ENCODE data around the gene C2orf68. TPM values are rescaled to one million over a fixed set of nuclear protein-coding genes. Genes with fewer than 3 reads are reported as not detected.

C2orf68 gene
- total and polyA plus RNA-seq, 2 of the 13 experiments (the other 11 are each of a cell fraction or from before 2014, with no cell fraction given), result 47.1 to 77.4 TPM

DNA sequence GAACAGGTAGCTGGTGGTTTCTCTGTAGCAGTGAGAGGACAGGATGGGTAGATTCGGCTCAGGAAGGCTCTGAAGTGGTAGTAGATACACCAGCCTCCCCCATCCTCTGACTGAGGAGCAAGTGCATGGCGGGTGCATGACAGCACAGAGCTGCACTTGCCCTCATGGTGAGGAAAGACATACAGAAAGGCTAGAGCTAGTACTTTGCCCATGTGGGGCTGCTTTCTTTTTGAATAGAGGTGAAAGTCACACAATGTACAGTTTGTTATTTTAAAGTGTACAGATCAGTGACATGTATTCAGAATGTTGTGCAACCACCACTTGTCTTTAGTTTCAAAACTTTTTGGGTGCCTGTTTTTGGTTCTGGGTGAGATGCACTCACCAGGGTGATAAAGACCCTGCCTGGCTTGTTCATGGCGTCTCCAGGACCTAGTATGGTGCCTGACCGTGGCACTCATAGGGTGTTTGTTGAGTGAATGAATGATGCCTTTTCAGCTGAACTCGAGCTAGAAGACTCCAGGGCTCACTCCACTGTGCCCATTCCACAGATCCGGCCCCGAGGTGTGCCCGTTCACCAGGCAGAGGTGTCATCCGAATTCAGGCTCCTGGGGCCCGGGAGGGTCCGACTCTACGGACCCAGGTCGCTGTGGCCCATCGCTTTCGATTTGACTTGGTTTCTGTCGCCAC lies 28.1 kb downstream of the C2orf68 start (continued):
- TF ChIP-seq ZBTB33 (CRISPR knock-in tag; IDR thresholded peaks at IDR 0.05) (peak; percentile 80), TAF15 (IDR thresholded peaks at IDR 0.05; ENCODE audit: low read depth, low read length, poor library complexity, severe bottlenecking) (no peak), ARID2 (CRISPR knock-in tag; IDR thresholded peaks at IDR 0.05; ENCODE audit: borderline replicate concordance) (no peak), STAT5B (CRISPR knock-in tag; IDR thresholded peaks at IDR 0.05) (no peak), POLR2AphosphoS2 (IDR thresholded peaks at IDR 0.05; ENCODE audit: low read depth, low read length) (no peak), SP4 (CRISPR knock-in tag; IDR thresholded peaks at IDR 0.05) (0 out of 2 replicates have a peak, but pooled peaks have one; percentile 31), GATAD2A (CRISPR knock-in tag; IDR thresholded peaks at IDR 0.05) (peak; percentile 23; the same call in 1 of the 2 replicates), ZSCAN31 (CRISPR knock-in tag; IDR thresholded peaks at IDR 0.05; ENCODE audit: low read depth) (no peak), ZBTB8A (CRISPR knock-in tag; IDR thresholded peaks at IDR 0.05; ENCODE audit: borderline replicate concordance, low read depth) (0 out of 2 replicates have a peak, but pooled peaks have one; percentile 24), RXRB (CRISPR knock-in tag; IDR thresholded peaks at IDR 0.05; ENCODE audit: borderline replicate concordance) (no peak), KDM5A (IDR thresholded peaks at IDR 0.05; ENCODE audit: borderline replicate concordance, low read length) (no peak), ZNF280B (CRISPR knock-in tag; IDR thresholded peaks at IDR 0.05; ENCODE audit: borderline replicate concordance) (0 out of 2 replicates have a peak, but pooled peaks have one; percentile 5), PATZ1 (CRISPR knock-in tag; IDR thresholded peaks at IDR 0.05) (no peak), ZNF550 (CRISPR knock-in tag; IDR thresholded peaks at IDR 0.05; ENCODE audit: borderline replicate concordance) (no peak), REXO4 (CRISPR knock-in tag; IDR thresholded peaks at IDR 0.05; ENCODE audit: borderline replicate concordance) (no peak)
